RPMI7951 (cell line): ENCODE results near the gene GNAQ. TPM values are rescaled to one million over a fixed set of nuclear protein-coding genes. Genes with fewer than 3 reads are reported as not detected.
"Not testable (repeated sequence)": the region's sequence is repeated elsewhere in the genome, so short reads cannot be mapped to it uniquely, and the experiment has no call there.

Experiments used
- DNase-seq: peaks from one replicate; pipeline ENCODE4 v3.0.0-alpha.2; 2012; ENCODE audit warnings: low read depth
- total RNA-seq: library from RNA; depleted of rRNA; stranded (reverse); fragments of >200 nt; shearing (Covaris generic); gene quantifications from 2 replicates; pipeline ENCODE4 v1.2.3, GENCODE V29; 2014; rRNA removed

Gene GNAQ
- 16.2 and 20.8 TPM in 2 replicates for total RNA-seq

GRCh38 chr9:78031444-78031892, at the start of gene GNAQ:
Gene GNAQ, minus strand, starts transcription at chr9:78031811. Its CDS starts 576 bp downstream, at chr9:78031235.
- no peak for DNase-seq

GRCh38 chr9:78074385-78075291, 43.0 kb upstream of the GNAQ start:
- DNase-seq: peak; percentile 19

GRCh38 chr9:78073722-78074121, 42.1 kb upstream of the GNAQ start:
- no peak for DNase-seq

GRCh38 chr9:78072586-78073199, 41.1 kb upstream of the GNAQ start:
- no peak for DNase-seq

GRCh38 chr9:78070521-78070920, 38.9 kb upstream of the GNAQ start:
- DNase-seq: no peak

- no peak for DNase-seq
Measured at GRCh38 chr9:78064075-78064474, 32.5 kb upstream of the GNAQ start.

GRCh38 chr9:78062710-78063109, 31.1 kb upstream of the GNAQ start:
- no peak for DNase-seq

GRCh38 chr9:78054218-78054617, 22.6 kb upstream of the GNAQ start:
- DNase-seq: not testable (repeated sequence)

- DNase-seq: no peak
Measured at GRCh38 chr9:78053627-78054026, 22.0 kb upstream of the GNAQ start.

- DNase-seq: no peak
Measured at GRCh38 chr9:78050421-78050820, 18.8 kb upstream of the GNAQ start.

- DNase-seq: no peak
Measured at GRCh38 chr9:78049484-78049883, 17.9 kb upstream of the GNAQ start.

- DNase-seq: no peak
Measured at GRCh38 chr9:78047106-78047505, 15.5 kb upstream of the GNAQ start.

GRCh38 chr9:78046112-78046511, 14.5 kb upstream of the GNAQ start:
- DNase-seq: no peak

- no peak for DNase-seq
Measured at GRCh38 chr9:78044886-78045285, 13.3 kb upstream of the GNAQ start.

- no peak for DNase-seq
Measured at GRCh38 chr9:78044189-78044588, 12.6 kb upstream of the GNAQ start.

- DNase-seq: no peak
Measured at GRCh38 chr9:78041971-78042370, 10.4 kb upstream of the GNAQ start.

GRCh38 chr9:78040726-78041125, 9.1 kb upstream of the GNAQ start:
- DNase-seq: no peak

- DNase-seq: no peak
Measured at GRCh38 chr9:78038620-78039300, 7.1 kb upstream of the GNAQ start.

- peak; percentile 66 for DNase-seq
Measured at GRCh38 chr9:78035383-78035993, 3.9 kb upstream of the GNAQ start.

GRCh38 chr9:78033870-78034269, 2.3 kb upstream of the GNAQ start:
- no peak for DNase-seq

GRCh38 chr9:78032730-78033457, 1.3 kb upstream of the GNAQ start:
- DNase-seq: no peak
